ENCODE results near the gene LDB2.

GRCh38 chr4:16791460-16791859 lies 107.0 kb downstream of the LDB2 start:
- TF ChIP-seq POLR2A (IDR thresholded peaks at IDR 0.05; ENCODE audit: control extremely low read depth in 1 of 2, low read depth in 2 of 2, low read length in 2 of 2) (no peak), CTCF (IDR thresholded peaks at IDR 0.05; ENCODE audit: control extremely low read depth in 1 of 3, insufficient read depth in 1 of 3, low read depth in 1 of 3, low read length in 3 of 3) (no peak), SUZ12 (IDR thresholded peaks at IDR 0.05; ENCODE audit: low read length) (no peak), NANOG (IDR thresholded peaks at IDR 0.05; ENCODE audit: insufficient read depth, low read depth, low read length, poor library complexity, severe bottlenecking) (no peak), USF2 (IDR thresholded peaks at IDR 0.05; ENCODE audit: low read length) (no peak), ZNF274 (IDR thresholded peaks at IDR 0.05; ENCODE audit: borderline replicate concordance, extremely low read depth, low read length) (no peak), TEAD4 (IDR thresholded peaks at IDR 0.05; ENCODE audit: low read depth, low read length) (no peak), FOSL1 (IDR thresholded peaks at IDR 0.05; ENCODE audit: insufficient read depth, low read depth, low read length) (no peak), CHD1 (IDR thresholded peaks at IDR 0.05; ENCODE audit: low read depth, low read length) (no peak), EZH2 (IDR thresholded peaks at IDR 0.05; ENCODE audit: low read depth, low read length, severe bottlenecking) (no peak), POLR2AphosphoS5 (IDR thresholded peaks at IDR 0.05; ENCODE audit: low read depth, low read length) (no peak), CEBPB (IDR thresholded peaks at IDR 0.05; ENCODE audit: low read depth, low read length) (no peak), EP300 (IDR thresholded peaks at IDR 0.05; ENCODE audit: borderline replicate concordance in 1 of 2, low read depth in 2 of 2, low read length in 2 of 2) (no peak)

Measured in H1 (cell line).